ENCODE measurements around the gene CCDC78.

DNA sequence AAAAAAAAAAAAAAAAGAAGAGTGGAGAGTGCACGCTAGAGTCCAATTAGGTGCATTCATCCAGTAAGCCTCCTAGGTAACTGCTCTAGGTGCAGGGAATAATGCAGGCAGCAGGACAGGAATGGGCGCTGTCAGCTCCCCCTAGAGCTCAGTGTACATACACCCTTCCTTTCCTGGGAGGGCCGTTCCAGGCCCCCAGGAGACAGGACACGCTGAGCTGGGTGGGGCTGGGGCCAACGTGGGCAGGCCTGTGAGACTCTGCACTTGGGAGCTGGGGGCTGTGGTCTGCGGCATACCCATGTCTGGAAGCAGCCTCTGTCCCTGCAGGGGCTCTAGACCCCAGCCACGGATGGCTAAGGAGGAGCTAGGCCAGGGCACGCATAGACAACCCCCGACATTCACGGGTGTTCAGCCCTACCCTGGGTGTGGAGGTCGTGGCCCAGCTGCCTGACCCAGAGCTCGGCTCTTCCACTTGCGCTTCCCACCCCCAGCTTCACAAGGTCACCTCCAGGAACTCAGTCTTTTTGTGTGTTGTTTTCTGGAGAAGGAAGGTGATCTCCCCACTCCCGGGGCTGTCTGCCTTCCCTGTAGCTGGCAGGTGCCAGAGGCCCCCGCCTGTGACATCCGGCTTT is 6.3 kb downstream of the CCDC78 start:
- TF ChIP-seq SIN3A (IDR thresholded peaks at IDR 0.05; ENCODE audit: borderline replicate concordance, insufficient read depth, low read length) (no peak), POLR2AphosphoS5 (IDR thresholded peaks at IDR 0.05; ENCODE audit: low read depth, low read length) (peak; percentile 61; the same call in 1 of the 2 replicates), TAF1 (IDR thresholded peaks at IDR 0.05; ENCODE audit: borderline replicate concordance, insufficient read depth, low read length) (no peak), FOXP2 (optimal IDR thresholded peaks at IDR 0.05; ENCODE audit: borderline replicate concordance, extremely low read depth, extremely low read length, insufficient read depth) (no peak)
- TF ChIP-seq, protein P1, sequence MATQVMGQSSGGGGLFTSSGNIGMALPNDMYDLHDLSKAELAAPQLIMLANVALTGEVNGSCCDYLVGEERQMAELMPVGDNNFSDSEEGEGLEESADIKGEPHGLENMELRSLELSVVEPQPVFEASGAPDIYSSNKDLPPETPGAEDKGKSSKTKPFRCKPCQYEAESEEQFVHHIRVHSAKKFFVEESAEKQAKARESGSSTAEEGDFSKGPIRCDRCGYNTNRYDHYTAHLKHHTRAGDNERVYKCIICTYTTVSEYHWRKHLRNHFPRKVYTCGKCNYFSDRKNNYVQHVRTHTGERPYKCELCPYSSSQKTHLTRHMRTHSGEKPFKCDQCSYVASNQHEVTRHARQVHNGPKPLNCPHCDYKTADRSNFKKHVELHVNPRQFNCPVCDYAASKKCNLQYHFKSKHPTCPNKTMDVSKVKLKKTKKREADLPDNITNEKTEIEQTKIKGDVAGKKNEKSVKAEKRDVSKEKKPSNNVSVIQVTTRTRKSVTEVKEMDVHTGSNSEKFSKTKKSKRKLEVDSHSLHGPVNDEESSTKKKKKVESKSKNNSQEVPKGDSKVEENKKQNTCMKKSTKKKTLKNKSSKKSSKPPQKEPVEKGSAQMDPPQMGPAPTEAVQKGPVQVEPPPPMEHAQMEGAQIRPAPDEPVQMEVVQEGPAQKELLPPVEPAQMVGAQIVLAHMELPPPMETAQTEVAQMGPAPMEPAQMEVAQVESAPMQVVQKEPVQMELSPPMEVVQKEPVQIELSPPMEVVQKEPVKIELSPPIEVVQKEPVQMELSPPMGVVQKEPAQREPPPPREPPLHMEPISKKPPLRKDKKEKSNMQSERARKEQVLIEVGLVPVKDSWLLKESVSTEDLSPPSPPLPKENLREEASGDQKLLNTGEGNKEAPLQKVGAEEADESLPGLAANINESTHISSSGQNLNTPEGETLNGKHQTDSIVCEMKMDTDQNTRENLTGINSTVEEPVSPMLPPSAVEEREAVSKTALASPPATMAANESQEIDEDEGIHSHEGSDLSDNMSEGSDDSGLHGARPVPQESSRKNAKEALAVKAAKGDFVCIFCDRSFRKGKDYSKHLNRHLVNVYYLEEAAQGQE (IDR thresholded peaks at IDR 0.05; ENCODE audit: insufficient read depth in 1 of 2, low read depth in 2 of 2, low read length in 2 of 2): 0 out of 4 replicates have a peak, but pooled peaks of 1 of the 2 experiments have one; percentile 7
